IgD-negative memory B cell (primary cell): ENCODE data around the gene HYAL1. TPM values are rescaled to one million over a fixed set of nuclear protein-coding genes. Genes with fewer than 3 reads are reported as not detected.
A peak's percentile ranks its signal among the peaks of the same experiment; 100 is the strongest.

Experiments used
- H3K27ac Mint-ChIP-seq, 3 donors: one replicate each; pipeline ENCODE4 v1.8.0; 2020 to 2022; ENCODE audit warnings: mild to moderate bottlenecking in 3 of 3, mixed read lengths in 3 of 3, moderate library complexity in 1 of 3
- H3K27me3 Mint-ChIP-seq: one replicate; pipeline ENCODE4 v1.8.0; 2021; ENCODE audit warnings: mixed read lengths
- H3K36me3 Mint-ChIP-seq: one replicate; pipeline ENCODE4 v1.8.0; 2020; ENCODE audit warnings: mild to moderate bottlenecking, mixed read lengths
- H3K4me1 Mint-ChIP-seq, 3 donors: one replicate each; pipeline ENCODE4 v1.8.0; 2020 to 2022; ENCODE audit warnings: mixed read lengths in 3 of 3, mild to moderate bottlenecking in 1 of 3
- H3K4me3 Mint-ChIP-seq, 4 donors: one replicate each; pipeline ENCODE4 v1.8.0; 2020 to 2022; ENCODE audit warnings: mild to moderate bottlenecking in 4 of 4, mixed read lengths in 4 of 4, moderate library complexity in 3 of 4
- H3K9me3 Mint-ChIP-seq, 3 donors: one replicate each; pipeline ENCODE4 v1.8.0; 2020 to 2021; ENCODE audit warnings: mixed read lengths in 3 of 3, mild to moderate bottlenecking in 1 of 3
- polyA plus RNA-seq: library from polyadenylated mRNA; unstranded; fragments of 300-500 nt; fragmentation: Illumina TruSeq; gene quantifications from one replicate; pipeline ENCODE4 v1.2.3, GENCODE V29; 2021

The HYAL1 gene
- polyA plus RNA-seq, 1 donor from 2014 or later, result 0.14 TPM

DNA sequence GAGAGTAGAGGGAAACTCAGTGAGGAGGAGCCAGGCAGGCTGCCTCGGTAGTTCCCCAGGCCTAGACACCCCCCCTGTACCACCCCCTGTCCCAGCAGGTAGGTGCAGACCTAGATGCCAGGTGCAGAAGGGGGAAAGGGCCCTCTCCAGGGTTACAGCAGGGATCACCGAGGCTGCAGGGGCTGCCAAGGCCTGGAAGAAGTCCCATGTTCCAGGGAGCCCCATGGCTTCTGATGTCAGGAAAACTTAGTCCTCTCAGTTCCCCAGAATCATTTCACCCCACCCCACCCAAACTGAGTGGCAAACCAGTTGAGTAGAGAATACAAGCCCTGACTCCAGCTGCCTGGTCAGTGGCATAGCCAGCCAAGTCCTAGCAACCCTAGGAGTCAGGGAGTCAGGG is 41.9 kb downstream of the HYAL1 start:
- Mint-ChIP-seq H3K4me3 (no peak overlapping the region), H3K27ac (no peak overlapping the region)

DNA sequence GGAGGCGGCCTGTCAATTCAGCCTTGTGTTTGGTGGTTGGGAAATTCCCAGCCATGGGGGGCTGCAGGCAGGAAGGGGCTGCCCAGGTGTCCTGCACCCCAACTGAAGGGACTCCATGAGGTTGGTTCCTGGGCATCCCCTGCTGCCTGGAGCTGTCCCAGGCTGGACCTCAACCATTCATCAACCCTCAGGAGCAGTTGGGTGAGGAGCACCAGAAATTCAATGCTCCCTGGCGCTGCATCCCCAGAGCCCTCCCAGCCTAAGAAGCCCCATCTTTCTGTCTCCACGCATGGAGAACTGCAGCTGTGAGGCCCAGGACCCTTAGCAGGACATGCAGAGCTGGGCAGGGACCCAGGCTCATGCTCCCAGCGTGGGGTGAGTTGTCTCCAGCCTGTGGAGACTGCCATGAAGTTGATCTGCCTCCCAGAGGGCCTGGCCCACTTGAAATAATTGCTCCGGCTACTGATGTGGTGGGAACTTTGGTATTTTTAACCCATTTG is 42.4 kb downstream of the HYAL1 start:
- H3K27me3 Mint-ChIP-seq, result no peaks in the 10 kb centered on the region
- H3K27ac Mint-ChIP-seq, result no peak overlapping the region
- no peaks in the 10 kb centered on the region for H3K36me3 Mint-ChIP-seq
- H3K4me3 Mint-ChIP-seq, result peak overlapping the region in 2 of 4 donors; percentile 67 to 78
- peaks cover 0 to 3% (median 3%) of the 10 kb centered on the region in 3 donors for H3K4me1 Mint-ChIP-seq
- H3K9me3 Mint-ChIP-seq, result no peaks in the 10 kb centered on the region

More for the DNA sequence above, 41.9 kb downstream of the HYAL1 start:
- H3K9me3 Mint-ChIP-seq, result no peaks in the 10 kb centered on the region
- H3K36me3 Mint-ChIP-seq, result no peaks in the 10 kb centered on the region
- H3K4me1 Mint-ChIP-seq, result peaks cover 0 to 3% (median 3%) of the 10 kb centered on the region in 3 donors
- no peaks in the 10 kb centered on the region for H3K27me3 Mint-ChIP-seq

GRCh38 chr3:50260027-50260941 is 43.1 kb downstream of the HYAL1 start:
- Mint-ChIP-seq H3K27me3 (no peaks in the 10 kb centered on the region), H3K4me3 (peak overlapping the region in 3 of 4 donors; percentile 57 to 84 (median 78)), H3K36me3 (no peaks in the 10 kb centered on the region), H3K27ac (peak overlapping the region in 2 of 3 donors; percentile 46 to 58), H3K4me1 (peaks cover 0 to 3% (median 3%) of the 10 kb centered on the region in 3 donors), H3K9me3 (no peaks in the 10 kb centered on the region)

DNA sequence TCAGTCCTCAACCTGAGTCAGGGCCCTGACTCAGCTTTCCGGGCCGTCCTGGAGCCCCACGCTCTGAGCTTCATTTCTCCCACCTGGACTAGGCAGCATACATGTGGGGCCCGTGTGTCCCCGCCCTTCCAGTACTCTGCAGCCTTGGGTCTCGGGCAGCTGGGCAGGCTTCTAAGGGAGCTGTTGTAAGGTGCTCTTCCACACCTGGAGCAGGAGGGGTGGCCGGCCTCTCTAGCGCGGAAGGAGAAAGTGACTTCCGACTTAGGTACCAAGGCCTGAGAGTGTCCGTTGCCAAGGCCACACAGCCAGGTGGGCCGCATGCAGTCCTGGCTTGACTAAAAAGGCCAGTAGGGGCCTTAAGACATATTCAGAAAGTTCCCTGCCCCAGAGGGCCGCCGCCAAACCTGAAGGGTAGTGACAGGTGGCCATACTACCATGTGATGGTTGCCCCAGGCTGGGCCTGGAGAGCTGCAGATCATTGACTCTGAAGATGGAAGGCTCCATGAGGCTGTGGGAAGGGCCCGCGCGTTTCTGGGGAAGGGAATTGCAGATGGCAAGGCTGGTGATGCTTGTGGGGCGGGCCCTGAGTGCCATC is 43.8 kb downstream of the HYAL1 start:
- Mint-ChIP-seq H3K4me1 (peaks cover 0 to 5% (median 3%) of the 10 kb centered on the region in 3 donors), H3K27ac (peak overlapping the region in 2 of 3 donors; percentile 46 to 58), H3K4me3 (peak overlapping the region in 3 of 4 donors; percentile 56 to 84 (median 58)), H3K27me3 (no peaks in the 10 kb centered on the region), H3K9me3 (no peaks in the 10 kb centered on the region), H3K36me3 (no peaks in the 10 kb centered on the region)

GRCh38 chr3:50258979-50259378 is 44.4 kb downstream of the HYAL1 start:
- no peaks in the 10 kb centered on the region for H3K9me3 Mint-ChIP-seq
- no peaks in the 10 kb centered on the region for H3K36me3 Mint-ChIP-seq
- peak overlapping the region in 1 of 3 donors; percentile 58 for H3K27ac Mint-ChIP-seq
- H3K27me3 Mint-ChIP-seq, result no peaks in the 10 kb centered on the region
- peak overlapping the region in 1 of 4 donors; percentile 43 for H3K4me3 Mint-ChIP-seq
- peaks cover 0 to 5% (median 3%) of the 10 kb centered on the region in 3 donors for H3K4me1 Mint-ChIP-seq

GRCh38 chr3:50258029-50258680 is 45.2 kb downstream of the HYAL1 start:
- no peak overlapping the region for H3K4me3 Mint-ChIP-seq
- H3K9me3 Mint-ChIP-seq, result no peaks in the 10 kb centered on the region
- H3K27me3 Mint-ChIP-seq, result no peaks in the 10 kb centered on the region
- no peak overlapping the region for H3K27ac Mint-ChIP-seq
- H3K4me1 Mint-ChIP-seq, result peaks cover 0 to 8% (median 3%) of the 10 kb centered on the region in 3 donors
- no peaks in the 10 kb centered on the region for H3K36me3 Mint-ChIP-seq

GRCh38 chr3:50256978-50257890 is 46.1 kb downstream of the HYAL1 start:
- no peaks in the 10 kb centered on the region for H3K9me3 Mint-ChIP-seq
- H3K4me3 Mint-ChIP-seq, result no peak overlapping the region
- H3K27ac Mint-ChIP-seq, result peak overlapping the region in 2 of 3 donors; percentile 67 to 71
- no peaks in the 10 kb centered on the region for H3K36me3 Mint-ChIP-seq
- H3K4me1 Mint-ChIP-seq, result peaks cover 0 to 8% (median 3%) of the 10 kb centered on the region in 3 donors
- H3K27me3 Mint-ChIP-seq, result no peaks in the 10 kb centered on the region

DNA sequence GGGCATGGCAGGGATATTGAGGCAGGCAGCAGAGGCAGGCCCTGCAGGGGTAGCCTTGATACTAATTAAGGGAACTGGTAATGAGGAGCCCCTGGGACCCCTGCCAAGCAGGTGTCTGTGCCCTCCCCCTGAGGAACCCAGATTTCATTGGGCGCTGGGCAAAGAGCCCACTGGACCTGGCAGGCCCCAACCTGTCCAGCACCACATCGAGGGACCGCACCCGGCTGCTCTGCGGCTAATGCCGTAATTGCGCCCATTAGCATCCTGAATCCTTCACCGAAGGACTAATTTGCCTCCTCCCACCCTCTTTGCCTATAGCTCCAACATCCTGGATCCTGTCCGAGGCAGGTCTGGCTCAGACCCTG is 48.1 kb downstream of the HYAL1 start:
- Mint-ChIP-seq H3K27me3 (no peaks in the 10 kb centered on the region), H3K4me1 (peaks cover 5 to 14% (median 11%) of the 10 kb centered on the region in 3 donors), H3K36me3 (no peaks in the 10 kb centered on the region), H3K4me3 (no peak overlapping the region), H3K27ac (peak overlapping the region in 1 of 3 donors; percentile 71), H3K9me3 (no peaks in the 10 kb centered on the region)

DNA sequence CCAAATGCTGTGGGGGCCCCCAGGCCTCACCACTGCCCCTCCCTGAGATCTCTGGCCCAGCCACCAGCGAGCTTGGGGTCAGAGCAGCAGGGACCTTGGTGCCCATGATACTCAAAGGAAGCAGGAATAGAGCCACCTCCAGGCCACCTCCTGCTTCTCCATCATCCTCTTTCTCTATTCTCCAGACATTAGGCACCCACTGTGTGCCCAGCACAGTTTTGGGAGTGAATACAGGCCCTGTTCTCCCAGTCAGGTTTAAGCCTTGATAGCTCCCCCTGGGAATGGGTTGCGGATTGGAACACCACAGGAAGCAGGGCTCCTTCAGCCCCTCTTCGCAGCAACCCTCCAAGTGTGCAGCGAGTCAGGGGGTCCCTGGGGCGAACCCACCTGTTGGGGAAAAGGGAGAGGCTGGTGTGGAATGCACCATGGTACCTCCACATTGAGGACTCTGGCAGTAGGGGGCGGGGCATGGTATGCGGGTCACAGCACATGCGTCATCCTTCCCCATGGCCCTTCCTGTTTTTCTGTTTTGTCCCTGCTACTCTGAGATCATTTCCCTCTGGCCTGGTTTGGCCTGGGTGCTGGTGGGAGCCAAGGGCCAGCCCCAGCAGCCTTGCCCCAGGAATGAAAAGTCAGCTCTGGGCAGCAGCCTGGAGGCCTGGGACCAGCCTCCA is 48.7 kb downstream of the HYAL1 start:
- H3K4me3 Mint-ChIP-seq, result no peak overlapping the region
- H3K4me1 Mint-ChIP-seq, result peaks cover 5 to 15% (median 14%) of the 10 kb centered on the region in 3 donors
- peak overlapping the region in 1 of 3 donors; percentile 71 for H3K27ac Mint-ChIP-seq
- no peaks in the 10 kb centered on the region for H3K36me3 Mint-ChIP-seq
- H3K9me3 Mint-ChIP-seq, result no peaks in the 10 kb centered on the region
- H3K27me3 Mint-ChIP-seq, result no peaks in the 10 kb centered on the region

- H3K27ac Mint-ChIP-seq, result peak overlapping the region in 1 of 3 donors; percentile 53
Observed at GRCh38 chr3:50251220-50251619, 52.2 kb downstream of the HYAL1 start.

DNA sequence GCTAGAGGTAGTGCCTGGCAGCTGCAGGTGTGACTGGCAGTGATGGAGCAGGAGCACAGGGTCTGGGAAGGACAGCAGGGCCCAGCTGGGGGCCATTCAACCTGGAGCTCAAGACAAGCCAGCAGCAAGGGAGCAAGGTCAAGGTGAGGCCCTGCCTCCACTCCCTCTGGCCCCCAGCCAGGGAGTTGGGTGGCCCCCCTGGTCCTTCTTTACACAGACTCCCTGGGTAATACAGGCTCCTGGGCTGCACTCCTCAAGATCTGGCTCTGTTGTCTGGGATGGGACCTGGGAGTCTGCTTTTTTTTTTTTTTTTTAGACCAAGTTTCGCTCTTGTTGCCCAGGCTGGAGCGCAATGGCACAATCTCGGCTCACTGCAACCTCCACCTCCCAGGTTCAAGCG is 52.9 kb downstream of the HYAL1 start:
- H3K9me3 Mint-ChIP-seq, result no peaks in the 10 kb centered on the region
- H3K36me3 Mint-ChIP-seq, result no peaks in the 10 kb centered on the region

More at GRCh38 chr3:50251220-50251619, 52.2 kb downstream of the HYAL1 start:
- Mint-ChIP-seq H3K4me3 (peak overlapping the region in 2 of 4 donors; percentile 52 to 54), H3K4me1 (peaks cover 15 to 31% (median 28%) of the 10 kb centered on the region in 3 donors), H3K9me3 (no peaks in the 10 kb centered on the region), H3K36me3 (no peaks in the 10 kb centered on the region), H3K27me3 (no peaks in the 10 kb centered on the region)

More for the DNA sequence above, 52.9 kb downstream of the HYAL1 start:
- Mint-ChIP-seq H3K27me3 (no peaks in the 10 kb centered on the region), H3K4me1 (peaks cover 17 to 35% (median 29%) of the 10 kb centered on the region in 3 donors), H3K27ac (peak overlapping the region in 1 of 3 donors; percentile 40), H3K4me3 (peak overlapping the region in 1 of 4 donors; percentile 43)
